SK-N-SH treated with all-trans-retinoic acid at 6 μM for 48 hours (cell line): ENCODE measurements around the gene DCDC2.
"Not testable (repeated sequence)": the region's sequence is repeated elsewhere in the genome, so short reads cannot be mapped to it uniquely, and the experiment has no call there.

Experiments used
- ATAC-seq: fragments of 200-7000 bp; cut with Tn5 transposase; 3 replicates; pipeline ENCODE4 v1.9.1; 2020; ENCODE audit warnings: mild to moderate bottlenecking, moderate library complexity
- ARNTL ChIP-seq: fragments of 450-650 bp; formaldehyde crosslinking; IDR thresholded peaks from 2 replicates; pipeline ENCODE4 v1.5.0; 2020; ENCODE audit warnings: low read depth, mild to moderate bottlenecking, moderate library complexity, borderline replicate concordance
- BACH2 ChIP-seq: fragments of 250-450 bp; sonication (Bioruptor Pico); IDR thresholded peaks from 2 replicates; pipeline ENCODE4 v1.9.0; 2021; ENCODE audit warnings: mild to moderate bottlenecking, borderline replicate concordance
- ESRRG ChIP-seq: fragments of 250-450 bp; sonication (Bioruptor Pico); IDR thresholded peaks from 2 replicates; pipeline ENCODE4 v1.6.1; 2021; ENCODE audit warnings: mild to moderate bottlenecking
- GLIS3 ChIP-seq: fragments of 250-450 bp; sonication (Bioruptor Pico); IDR thresholded peaks from 2 replicates; pipeline ENCODE4 v1.5.0; 2020; ENCODE audit warnings: mild to moderate bottlenecking, moderate library complexity
- ISL1 ChIP-seq: fragments of 250-450 bp; sonication (Bioruptor Pico); IDR thresholded peaks from 2 replicates; pipeline ENCODE4 v2.1.2; 2022; ENCODE audit warnings: mild to moderate bottlenecking, moderate library complexity
- OSR1 ChIP-seq: fragments of 250-450 bp; sonication (Bioruptor Pico); IDR thresholded peaks from 2 replicates; pipeline ENCODE4 v1.8.0; 2022; ENCODE audit warnings: moderate library complexity, mild to moderate bottlenecking, inconsistent platforms
- PPARA ChIP-seq: fragments of 250-450 bp; sonication (Bioruptor Pico); IDR thresholded peaks from 2 replicates; pipeline ENCODE4 v1.5.0; 2020; ENCODE audit warnings: mild to moderate bottlenecking, borderline replicate concordance
- RARB ChIP-seq: fragments of 250-450 bp; sonication (Bioruptor Pico); IDR thresholded peaks from 2 replicates; pipeline ENCODE4 v1.8.0; 2021; ENCODE audit warnings: mild to moderate bottlenecking, moderate library complexity
- SNAI2 ChIP-seq: fragments of 250-450 bp; sonication (Bioruptor Pico); IDR thresholded peaks from 2 replicates; pipeline ENCODE4 v1.5.0; 2020; ENCODE audit warnings: mild to moderate bottlenecking, moderate library complexity
- TCF4 ChIP-seq: fragments of 250-450 bp; sonication (Bioruptor Pico); IDR thresholded peaks from 2 replicates; pipeline ENCODE4 v1.8.0; 2021; ENCODE audit warnings: mild to moderate bottlenecking, moderate library complexity, borderline replicate concordance
- TOX ChIP-seq: fragments of 250-450 bp; sonication (Bioruptor Pico); IDR thresholded peaks from 2 replicates; pipeline ENCODE4 v1.8.0; 2021; ENCODE audit warnings: mild to moderate bottlenecking, moderate library complexity, borderline replicate concordance
- ZFP3 ChIP-seq: fragments of 250-450 bp; sonication (Bioruptor Pico); IDR thresholded peaks from 2 replicates; pipeline ENCODE4 v1.5.0; 2020; ENCODE audit warnings: mild to moderate bottlenecking, moderate library complexity
- ZFP30 ChIP-seq: fragments of 450-650 bp; formaldehyde crosslinking; IDR thresholded peaks from 2 replicates; pipeline ENCODE4 v1.5.0; 2022; ENCODE audit warnings: mild to moderate bottlenecking, moderate library complexity
- ZNF565 ChIP-seq: fragments of 450-650 bp; formaldehyde crosslinking; conservative IDR thresholded peaks from 2 replicates; pipeline ENCODE4 v1.5.0; 2020; ENCODE audit warnings: low read depth, mild to moderate bottlenecking, moderate library complexity
- ZNF8 ChIP-seq: fragments of 450-650 bp; formaldehyde crosslinking; IDR thresholded peaks from 2 replicates; pipeline ENCODE4 v1.5.0; 2020; ENCODE audit warnings: mild to moderate bottlenecking, moderate library complexity
- TF ChIP-seq, protein P1 (sequence below): fragments of 250-450 bp; sonication (Bioruptor Pico); IDR thresholded peaks from 2 replicates; pipeline ENCODE4 v1.5.1; 2021; ENCODE audit warnings: mild to moderate bottlenecking, moderate library complexity
- TF ChIP-seq, protein P2 (sequence below): fragments of 250-450 bp; sonication (Bioruptor Pico); IDR thresholded peaks from 2 replicates; pipeline ENCODE4 v1.5.0; 2020; ENCODE audit warnings: mild to moderate bottlenecking, moderate library complexity
- TF ChIP-seq, protein P3 (sequence below): fragments of 250-450 bp; sonication (Bioruptor Pico); IDR thresholded peaks from 2 replicates; pipeline ENCODE4 v1.8.0; 2020; ENCODE audit warnings: mild to moderate bottlenecking, moderate library complexity, borderline replicate concordance
- TF ChIP-seq, protein P4 (sequence below): fragments of 250-450 bp; sonication (Bioruptor Pico); IDR thresholded peaks from 2 replicates; pipeline ENCODE4 v1.5.1; 2020; ENCODE audit warnings: low read depth, mild to moderate bottlenecking, moderate library complexity

DCDC2 gene

DNA sequence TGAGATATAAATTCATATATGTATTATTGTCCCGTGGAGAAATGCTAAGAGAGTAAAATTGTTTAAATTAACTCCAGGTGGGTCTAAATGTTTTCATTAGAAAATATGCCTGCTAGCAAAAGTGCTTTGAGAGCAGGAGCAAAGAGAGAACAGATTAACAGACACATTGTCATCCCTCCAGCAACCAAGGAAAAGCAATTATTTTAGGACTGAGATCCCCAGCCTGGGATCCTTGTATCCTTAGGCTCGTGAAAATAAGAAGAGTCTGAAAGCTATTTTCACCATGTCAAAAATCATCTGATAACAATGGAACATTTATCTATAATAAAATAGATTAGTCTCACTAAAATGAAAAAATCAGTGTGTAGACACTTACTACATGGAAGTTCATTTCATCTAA is 33.3 kb upstream of the DCDC2 start:
- no peak for ATAC-seq
- TF ChIP-seq ZNF565 (CRISPR knock-in tag) (no peak), OSR1 (CRISPR knock-in tag) (no peak), SNAI2 (CRISPR knock-in tag) (no peak), ARNTL (CRISPR knock-in tag) (no peak), ESRRG (CRISPR knock-in tag) (no peak), ISL1 (CRISPR knock-in tag) (no peak), ZFP30 (CRISPR knock-in tag) (no peak)
- TF ChIP-seq, protein P1, sequence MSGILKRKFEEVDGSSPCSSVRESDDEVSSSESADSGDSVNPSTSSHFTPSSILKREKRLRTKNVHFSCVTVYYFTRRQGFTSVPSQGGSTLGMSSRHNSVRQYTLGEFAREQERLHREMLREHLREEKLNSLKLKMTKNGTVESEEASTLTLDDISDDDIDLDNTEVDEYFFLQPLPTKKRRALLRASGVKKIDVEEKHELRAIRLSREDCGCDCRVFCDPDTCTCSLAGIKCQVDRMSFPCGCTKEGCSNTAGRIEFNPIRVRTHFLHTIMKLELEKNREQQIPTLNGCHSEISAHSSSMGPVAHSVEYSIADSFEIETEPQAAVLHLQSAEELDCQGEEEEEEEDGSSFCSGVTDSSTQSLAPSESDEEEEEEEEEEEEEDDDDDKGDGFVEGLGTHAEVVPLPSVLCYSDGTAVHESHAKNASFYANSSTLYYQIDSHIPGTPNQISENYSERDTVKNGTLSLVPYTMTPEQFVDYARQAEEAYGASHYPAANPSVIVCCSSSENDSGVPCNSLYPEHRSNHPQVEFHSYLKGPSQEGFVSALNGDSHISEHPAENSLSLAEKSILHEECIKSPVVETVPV (CRISPR knock-in tag), result no peak

DNA sequence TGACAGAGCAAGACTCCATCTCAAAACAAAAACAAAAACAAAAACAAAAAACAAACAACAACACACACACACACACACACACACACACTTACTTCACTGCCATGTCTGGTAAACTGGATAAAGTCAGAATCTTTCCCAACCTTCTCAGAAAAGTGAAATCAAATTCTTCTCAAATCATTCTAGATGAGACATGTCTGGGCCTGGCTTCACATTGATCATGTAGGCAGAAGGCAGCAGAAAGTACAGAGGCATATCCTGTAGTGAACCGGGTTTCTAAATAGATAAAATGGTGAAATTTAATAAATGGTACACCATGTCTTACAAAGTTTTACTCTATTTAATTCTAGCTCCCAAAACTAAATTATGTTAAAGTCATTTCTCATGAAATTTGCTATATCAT is 30.0 kb upstream of the DCDC2 start:
- ATAC-seq, result no peak
- TF ChIP-seq BACH2 (CRISPR knock-in tag) (no peak), TCF4 (CRISPR knock-in tag) (no peak), RARB (CRISPR knock-in tag) (no peak), ZFP3 (no peak), GLIS3 (no peak), OSR1 (CRISPR knock-in tag) (no peak), TOX (no peak)
- TF ChIP-seq, protein P1 (CRISPR knock-in tag), result no peak

DNA sequence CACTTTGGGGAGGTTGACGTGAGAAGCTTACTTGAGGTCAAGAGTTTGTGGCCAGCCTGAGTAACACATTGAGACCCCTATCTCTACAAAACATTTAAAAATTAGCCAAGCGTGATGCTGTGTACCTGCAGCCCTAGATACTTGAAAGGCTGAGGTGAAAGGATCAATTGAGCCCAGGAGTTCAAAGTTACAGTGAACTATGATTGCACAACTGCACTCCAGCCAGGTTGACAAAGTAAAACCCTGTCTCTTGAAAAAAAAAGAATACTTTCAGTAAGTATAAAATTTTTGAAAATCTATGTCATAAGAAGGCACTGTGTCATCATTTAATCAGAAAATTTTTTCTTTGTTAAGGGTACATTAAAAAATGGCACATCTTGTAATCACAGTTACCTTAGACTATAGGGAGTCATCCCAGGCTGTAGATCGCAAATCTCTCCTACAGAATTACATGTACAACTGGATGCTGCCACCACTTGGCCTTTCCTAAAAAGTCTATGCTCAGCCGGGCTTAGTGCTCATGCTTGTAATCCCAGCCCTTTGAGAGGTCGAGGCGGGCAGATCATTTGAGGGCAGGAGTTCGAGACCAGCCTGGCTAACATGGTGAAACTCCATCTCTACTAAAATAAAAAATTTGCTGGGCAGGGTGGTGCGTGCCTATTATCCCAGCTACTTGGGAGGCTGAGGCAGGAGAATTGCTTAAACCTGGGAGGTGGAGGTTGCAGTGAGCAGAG is 27.8 kb upstream of the DCDC2 start:
- no peak for TF ChIP-seq SNAI2 (CRISPR knock-in tag)
- no peak for TF ChIP-seq TCF4 (CRISPR knock-in tag)
- TF ChIP-seq PPARA, result no peak
- TF ChIP-seq, protein P2, sequence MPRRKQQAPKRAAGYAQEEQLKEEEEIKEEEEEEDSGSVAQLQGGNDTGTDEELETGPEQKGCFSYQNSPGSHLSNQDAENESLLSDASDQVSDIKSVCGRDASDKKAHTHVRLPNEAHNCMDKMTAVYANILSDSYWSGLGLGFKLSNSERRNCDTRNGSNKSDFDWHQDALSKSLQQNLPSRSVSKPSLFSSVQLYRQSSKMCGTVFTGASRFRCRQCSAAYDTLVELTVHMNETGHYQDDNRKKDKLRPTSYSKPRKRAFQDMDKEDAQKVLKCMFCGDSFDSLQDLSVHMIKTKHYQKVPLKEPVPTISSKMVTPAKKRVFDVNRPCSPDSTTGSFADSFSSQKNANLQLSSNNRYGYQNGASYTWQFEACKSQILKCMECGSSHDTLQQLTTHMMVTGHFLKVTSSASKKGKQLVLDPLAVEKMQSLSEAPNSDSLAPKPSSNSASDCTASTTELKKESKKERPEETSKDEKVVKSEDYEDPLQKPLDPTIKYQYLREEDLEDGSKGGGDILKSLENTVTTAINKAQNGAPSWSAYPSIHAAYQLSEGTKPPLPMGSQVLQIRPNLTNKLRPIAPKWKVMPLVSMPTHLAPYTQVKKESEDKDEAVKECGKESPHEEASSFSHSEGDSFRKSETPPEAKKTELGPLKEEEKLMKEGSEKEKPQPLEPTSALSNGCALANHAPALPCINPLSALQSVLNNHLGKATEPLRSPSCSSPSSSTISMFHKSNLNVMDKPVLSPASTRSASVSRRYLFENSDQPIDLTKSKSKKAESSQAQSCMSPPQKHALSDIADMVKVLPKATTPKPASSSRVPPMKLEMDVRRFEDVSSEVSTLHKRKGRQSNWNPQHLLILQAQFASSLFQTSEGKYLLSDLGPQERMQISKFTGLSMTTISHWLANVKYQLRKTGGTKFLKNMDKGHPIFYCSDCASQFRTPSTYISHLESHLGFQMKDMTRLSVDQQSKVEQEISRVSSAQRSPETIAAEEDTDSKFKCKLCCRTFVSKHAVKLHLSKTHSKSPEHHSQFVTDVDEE (CRISPR knock-in tag), result no peak
- TF ChIP-seq BACH2 (CRISPR knock-in tag), result no peak
- TF ChIP-seq ISL1 (CRISPR knock-in tag), result no peak
- ATAC-seq, result no peak

DNA sequence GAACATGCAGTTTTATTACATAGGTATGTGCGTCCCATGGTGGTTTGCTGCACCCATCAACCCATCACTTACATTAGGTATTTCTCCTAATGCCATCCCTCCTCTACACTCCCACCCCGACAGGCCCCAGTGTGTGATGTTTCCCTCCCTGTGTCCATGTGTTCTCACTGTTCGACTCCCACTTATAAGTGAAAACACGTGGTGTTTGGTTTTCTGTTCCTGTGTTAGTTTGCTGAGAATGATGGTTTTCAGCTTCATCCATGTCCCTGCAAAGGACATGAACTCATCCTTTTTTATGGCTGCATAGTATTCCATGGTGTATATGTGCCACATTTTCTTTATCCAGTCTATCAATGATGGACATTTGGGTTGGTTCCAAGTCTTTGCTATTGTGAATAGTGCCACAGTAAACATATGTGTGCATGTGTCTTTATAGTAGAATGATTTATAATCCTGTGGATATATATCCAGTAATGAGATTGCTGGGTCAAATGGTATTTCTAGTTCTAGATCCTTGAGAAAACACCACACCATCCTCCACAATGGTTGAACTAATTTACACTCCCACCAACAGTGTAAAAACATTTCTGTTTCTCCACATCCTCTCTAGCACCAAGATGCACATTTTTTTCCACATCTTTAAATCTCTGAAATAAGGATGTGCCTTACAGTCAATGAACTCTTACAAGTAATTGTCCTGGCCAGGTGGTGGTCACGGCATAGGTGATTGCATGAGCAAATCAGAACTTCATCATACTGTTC is 26.7 kb upstream of the DCDC2 start:
- ATAC-seq, result not testable (repeated sequence)

DNA sequence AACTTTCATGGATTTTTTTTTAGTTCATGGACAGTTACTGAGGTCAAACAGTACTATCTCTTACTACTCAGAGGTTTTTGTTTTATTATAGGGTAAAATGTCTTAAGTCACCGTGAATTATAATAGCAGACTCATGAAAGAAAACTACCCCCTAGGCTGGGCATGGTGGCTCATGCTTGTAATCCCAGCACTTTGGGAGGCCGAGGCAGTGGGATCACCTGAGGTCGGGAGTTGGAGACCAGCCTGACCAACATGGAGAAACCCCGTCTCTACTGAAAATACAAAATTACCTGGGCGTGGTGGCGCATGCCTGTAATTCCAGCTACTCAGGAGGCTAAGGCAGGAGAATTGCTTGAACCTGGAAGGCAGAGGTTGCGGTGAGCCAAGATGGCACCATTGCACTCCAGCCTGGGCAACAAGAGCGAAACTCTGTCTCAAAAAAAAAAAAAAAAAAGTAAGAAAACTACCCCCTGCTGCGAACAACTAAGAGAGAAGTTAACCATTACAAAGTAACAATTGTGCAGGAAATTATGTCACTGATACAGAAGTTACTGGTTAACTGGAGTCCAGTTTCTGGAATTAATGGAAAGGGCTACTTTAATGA is 25.1 kb upstream of the DCDC2 start:
- not testable (repeated sequence) for ATAC-seq

DNA sequence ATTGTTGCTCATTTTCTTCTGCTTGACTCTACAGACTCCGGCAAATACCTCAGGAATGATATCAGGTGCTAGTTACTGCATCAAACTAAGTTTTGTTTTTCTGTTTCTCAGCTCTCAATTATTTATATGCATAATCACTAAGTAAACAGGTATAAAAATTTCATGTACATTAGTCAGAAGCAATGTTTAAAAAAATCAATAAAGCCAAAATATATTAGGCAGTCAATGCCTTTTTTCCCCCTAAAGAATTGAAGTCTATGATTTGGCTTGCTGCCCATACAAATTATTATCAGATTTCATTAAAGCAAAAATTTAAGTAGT is 24.3 kb upstream of the DCDC2 start:
- ATAC-seq, result no peak
- TF ChIP-seq, protein P1 (CRISPR knock-in tag), result no peak
- no peak for TF ChIP-seq SNAI2 (CRISPR knock-in tag)
- no peak for TF ChIP-seq PPARA
- no peak for TF ChIP-seq BACH2 (CRISPR knock-in tag)
- no peak for TF ChIP-seq ZFP30 (CRISPR knock-in tag)
- TF ChIP-seq, protein P3, sequence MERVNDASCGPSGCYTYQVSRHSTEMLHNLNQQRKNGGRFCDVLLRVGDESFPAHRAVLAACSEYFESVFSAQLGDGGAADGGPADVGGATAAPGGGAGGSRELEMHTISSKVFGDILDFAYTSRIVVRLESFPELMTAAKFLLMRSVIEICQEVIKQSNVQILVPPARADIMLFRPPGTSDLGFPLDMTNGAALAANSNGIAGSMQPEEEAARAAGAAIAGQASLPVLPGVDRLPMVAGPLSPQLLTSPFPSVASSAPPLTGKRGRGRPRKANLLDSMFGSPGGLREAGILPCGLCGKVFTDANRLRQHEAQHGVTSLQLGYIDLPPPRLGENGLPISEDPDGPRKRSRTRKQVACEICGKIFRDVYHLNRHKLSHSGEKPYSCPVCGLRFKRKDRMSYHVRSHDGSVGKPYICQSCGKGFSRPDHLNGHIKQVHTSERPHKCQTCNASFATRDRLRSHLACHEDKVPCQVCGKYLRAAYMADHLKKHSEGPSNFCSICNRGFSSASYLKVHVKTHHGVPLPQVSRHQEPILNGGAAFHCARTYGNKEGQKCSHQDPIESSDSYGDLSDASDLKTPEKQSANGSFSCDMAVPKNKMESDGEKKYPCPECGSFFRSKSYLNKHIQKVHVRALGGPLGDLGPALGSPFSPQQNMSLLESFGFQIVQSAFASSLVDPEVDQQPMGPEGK (CRISPR knock-in tag), result no peak
- TF ChIP-seq, protein P4, sequence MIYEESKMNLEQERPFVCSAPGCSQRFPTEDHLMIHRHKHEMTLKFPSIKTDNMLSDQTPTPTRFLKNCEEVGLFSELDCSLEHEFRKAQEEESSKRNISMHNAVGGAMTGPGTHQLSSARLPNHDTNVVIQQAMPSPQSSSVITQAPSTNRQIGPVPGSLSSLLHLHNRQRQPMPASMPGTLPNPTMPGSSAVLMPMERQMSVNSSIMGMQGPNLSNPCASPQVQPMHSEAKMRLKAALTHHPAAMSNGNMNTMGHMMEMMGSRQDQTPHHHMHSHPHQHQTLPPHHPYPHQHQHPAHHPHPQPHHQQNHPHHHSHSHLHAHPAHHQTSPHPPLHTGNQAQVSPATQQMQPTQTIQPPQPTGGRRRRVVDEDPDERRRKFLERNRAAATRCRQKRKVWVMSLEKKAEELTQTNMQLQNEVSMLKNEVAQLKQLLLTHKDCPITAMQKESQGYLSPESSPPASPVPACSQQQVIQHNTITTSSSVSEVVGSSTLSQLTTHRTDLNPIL (CRISPR knock-in tag), result no peak
- no peak for TF ChIP-seq GLIS3
- TF ChIP-seq RARB (CRISPR knock-in tag), result no peak
- no peak for TF ChIP-seq ZNF8 (CRISPR knock-in tag)
